Vagina (tissue), 2 donors: ENCODE measurements around the gene COPG1.

Source experiments
- POLR2A ChIP-seq, 2 donors: fragments of 450-650 bp; IDR thresholded peaks; one replicate each; pipeline ENCODE4 v1.6.1; 2017; ENCODE audit warnings: antibody characterized with exemption in 2 of 2, mild to moderate bottlenecking in 2 of 2, moderate library complexity in 2 of 2
- TF ChIP-seq, protein P1 (sequence below), 3 experiments: fragments of 450-650 bp in 2 of 3; fragments of 200-600 bp in 1 of 3; sonication (generic) in 1 of 3; IDR thresholded peaks; one replicate each; pipeline ENCODE4 v1.5.1; 2017 to 2019; ENCODE audit warnings: antibody characterized with exemption in 3 of 3, mild to moderate bottlenecking in 2 of 3, moderate library complexity in 2 of 3

- TF ChIP-seq POLR2A (IDR thresholded peaks at IDR 0.05) = no peak
- TF ChIP-seq, protein P1, sequence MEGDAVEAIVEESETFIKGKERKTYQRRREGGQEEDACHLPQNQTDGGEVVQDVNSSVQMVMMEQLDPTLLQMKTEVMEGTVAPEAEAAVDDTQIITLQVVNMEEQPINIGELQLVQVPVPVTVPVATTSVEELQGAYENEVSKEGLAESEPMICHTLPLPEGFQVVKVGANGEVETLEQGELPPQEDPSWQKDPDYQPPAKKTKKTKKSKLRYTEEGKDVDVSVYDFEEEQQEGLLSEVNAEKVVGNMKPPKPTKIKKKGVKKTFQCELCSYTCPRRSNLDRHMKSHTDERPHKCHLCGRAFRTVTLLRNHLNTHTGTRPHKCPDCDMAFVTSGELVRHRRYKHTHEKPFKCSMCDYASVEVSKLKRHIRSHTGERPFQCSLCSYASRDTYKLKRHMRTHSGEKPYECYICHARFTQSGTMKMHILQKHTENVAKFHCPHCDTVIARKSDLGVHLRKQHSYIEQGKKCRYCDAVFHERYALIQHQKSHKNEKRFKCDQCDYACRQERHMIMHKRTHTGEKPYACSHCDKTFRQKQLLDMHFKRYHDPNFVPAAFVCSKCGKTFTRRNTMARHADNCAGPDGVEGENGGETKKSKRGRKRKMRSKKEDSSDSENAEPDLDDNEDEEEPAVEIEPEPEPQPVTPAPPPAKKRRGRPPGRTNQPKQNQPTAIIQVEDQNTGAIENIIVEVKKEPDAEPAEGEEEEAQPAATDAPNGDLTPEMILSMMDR (IDR thresholded peaks at IDR 0.05) = no peak
These were observed 70.9 kb downstream of the COPG1 start for GRCh38 chr3:129320261-129320660.
